Stimulated activated CD8-positive, alpha-beta memory T cell treated with anti-CD3 and anti-CD28 coated beads, Interleukin-15, amount 100 ng/mL, for 48 hours (primary cell): Measurements from ENCODE around the gene SETD2.

Experiments
- DNase-seq, 2 donors: peaks; one replicate each; pipeline ENCODE4 v3.0.0-alpha.2; 2020; ENCODE audit warnings: low read depth in 2 of 2

The SETD2 gene

DNA sequence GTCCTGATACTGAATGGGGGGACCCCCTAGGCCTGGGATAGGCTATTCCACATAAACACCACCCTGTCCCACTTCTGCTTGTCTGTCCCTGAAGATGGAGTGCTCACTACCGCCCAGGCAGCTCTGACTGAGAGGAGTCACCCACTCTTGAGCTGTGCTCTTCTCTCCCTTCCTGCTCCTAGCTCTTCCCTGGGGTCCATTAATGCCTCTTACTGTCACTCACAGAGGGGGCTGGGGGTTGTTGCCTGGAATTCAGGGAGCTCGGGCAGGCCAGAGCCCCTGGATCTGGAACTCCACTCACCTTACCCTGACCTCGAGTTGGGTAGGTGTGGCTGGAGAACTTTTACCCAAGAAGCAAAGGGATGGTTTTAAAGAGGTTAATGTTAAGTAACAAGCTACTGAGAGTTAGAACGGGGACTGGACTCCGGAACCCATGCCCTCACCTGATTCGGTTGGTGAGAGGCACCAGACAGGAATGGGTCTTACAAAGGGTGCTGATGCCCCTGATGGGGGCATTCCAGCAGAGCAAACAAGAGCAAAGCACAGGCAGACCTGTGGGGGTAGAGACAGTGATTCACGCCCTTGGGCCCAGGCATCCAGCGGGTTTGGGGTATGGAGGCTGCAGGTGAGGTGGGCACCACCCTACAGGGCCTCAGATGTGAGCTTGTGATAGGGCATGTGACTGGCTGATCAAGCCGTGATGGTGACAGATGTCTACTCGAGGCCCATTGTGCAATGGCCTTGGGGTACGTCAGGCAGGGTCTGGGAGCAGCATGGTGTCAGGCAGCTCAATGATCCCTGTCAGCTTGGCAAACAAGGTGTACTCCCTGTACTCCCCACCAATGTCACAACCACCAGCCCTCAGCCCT is 179.1 kb downstream of the SETD2 start:
- no peak for DNase-seq

DNA sequence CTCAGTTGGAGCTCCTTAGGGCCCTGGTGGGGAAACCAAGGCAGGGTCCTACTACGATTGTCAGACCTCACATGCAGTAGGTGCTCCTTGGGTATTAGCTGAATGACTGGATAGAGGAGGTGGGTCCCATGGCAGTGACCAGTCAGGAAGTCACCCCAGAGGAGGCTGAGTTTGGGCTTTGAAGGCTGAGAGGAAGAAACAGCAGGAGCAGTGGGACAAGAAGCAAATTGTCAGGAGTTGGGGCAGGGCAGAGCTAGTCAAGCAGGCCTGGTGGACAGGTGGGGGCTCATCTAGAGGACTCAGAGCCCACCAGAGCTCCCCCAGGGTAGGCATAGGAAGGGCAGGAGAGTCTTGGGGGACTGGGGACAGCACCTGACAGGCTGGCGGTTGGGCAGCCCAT is 181.4 kb downstream of the SETD2 start:
- DNase-seq: no peak

DNA sequence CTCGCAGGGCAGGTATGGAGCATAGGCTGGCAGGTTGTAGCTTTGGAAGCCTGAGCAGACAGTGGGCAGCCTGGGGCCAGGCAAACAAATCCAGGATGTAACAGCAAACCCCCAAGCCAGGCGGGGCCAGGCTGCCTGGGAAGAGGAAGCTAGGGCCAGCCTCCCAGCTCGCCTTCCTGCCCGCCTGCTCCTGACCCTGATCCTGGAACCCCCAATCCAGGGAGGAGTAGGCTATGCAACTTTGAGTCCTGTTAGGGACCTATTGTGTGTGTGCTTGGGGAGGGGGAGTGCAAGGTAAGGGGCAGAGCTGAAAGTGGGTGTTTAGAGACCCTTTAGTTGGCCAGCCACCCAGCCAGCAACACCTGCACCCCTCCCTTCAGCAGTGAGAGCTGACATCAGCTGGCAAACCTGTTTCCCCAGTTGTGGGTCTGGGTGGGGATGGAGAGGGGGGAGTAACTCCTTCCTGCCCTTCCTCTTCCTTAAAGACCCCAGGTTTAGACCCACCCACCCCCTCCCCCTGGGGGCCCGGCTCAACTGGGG is 181.9 kb downstream of the SETD2 start:
- no peak for DNase-seq

DNA sequence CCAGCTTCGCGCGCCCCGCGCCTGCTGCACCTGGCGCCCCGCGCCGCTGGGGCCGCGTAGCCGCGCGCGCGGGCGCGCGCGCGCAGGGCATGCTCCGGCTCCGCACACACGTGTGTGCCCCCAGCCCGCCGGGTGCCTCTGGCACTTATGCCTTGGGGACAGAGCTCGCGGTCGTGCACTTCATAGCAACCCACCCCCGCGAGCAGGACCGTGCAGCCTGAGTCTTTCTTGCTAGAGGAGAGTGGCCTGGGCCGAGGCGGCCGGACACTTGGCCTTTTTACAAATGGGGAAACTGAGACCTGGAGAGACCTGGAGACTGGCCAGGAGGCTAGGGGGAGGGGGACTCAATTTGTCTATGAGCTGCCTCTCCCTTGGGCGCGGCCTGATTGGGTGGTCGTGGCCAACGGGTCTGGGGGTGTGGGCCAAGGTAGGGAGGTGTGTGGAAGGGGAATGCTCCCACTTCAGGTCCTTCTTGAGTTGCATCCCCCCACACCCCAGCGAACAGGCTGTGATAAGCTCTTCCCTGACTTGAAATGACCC is 183.9 kb downstream of the SETD2 start:
- no peak for DNase-seq

DNA sequence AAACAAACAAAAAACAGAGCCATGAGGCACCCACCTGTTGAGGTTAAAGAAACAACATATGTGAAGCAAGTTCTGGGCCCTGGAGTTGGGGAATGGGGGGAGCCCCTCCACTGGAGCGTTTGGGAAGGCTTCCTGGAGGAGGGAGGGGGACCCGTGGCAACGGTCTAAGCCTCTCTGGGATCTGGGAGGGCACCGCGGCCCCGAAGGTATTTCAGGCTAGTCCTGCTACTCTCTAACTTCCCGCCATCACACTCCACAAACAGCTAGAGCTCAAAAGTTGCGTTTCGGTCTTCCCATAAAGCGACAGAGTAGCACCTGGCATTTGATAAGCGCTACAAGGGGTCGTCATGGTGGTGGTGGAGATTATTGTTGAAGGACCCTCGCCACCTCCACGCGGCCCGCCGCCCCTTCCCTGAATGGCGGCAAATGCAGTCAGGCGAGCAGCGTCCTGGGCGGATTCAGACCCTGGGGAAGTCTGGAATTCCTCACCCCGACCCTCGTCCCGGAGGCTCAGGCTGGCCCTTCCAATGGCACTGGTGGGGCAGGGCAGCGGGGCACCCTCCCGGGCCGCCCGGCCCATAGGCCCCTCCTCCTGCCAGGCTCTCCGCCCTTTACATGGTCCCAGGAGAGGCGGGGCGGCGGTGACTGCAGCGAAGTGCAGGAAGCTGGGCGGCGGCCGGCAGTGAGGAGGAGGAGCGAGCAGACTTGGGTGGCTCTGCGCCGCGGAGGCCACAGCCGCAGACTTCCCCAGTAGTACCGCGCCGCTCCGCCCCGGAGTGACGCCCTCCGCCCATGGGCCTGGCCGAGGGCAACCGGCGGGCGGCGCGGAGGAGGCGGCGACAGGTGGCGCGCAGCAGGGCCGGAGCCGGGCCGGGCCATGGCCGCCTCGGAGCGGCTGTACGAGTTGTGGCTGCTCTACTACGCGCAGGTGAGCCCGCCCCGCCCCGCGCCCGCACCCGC is 184.6 kb downstream of the SETD2 start, which contains the start of gene NBEAL2:
NBEAL2 (plus strand) TSS at position 682 of the 960 bp plus-strand sequence; CDS start at position 878, 196 bp downstream.
- peak; percentile 96 for DNase-seq

DNA sequence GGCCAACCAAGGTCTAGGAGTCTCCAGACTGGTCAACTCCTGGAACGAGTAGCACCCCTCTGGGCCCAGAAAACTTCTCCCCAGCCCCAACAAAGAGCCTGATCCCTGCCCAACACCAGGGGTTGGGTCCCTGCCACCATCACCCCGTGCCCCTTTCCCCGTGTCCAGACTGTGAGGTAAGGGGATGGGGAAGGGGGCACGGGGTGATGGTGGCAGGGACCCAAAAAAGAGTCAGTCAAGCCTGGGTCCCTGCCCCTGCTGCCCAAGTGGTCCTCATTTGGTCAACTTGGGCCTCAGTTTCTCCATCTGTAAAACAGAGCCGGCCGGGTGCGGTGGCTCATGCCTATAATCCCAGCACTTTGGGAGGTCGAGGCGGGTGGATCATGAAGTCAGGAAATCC is 185.5 kb downstream of the SETD2 start:
- DNase-seq: no peak

DNA sequence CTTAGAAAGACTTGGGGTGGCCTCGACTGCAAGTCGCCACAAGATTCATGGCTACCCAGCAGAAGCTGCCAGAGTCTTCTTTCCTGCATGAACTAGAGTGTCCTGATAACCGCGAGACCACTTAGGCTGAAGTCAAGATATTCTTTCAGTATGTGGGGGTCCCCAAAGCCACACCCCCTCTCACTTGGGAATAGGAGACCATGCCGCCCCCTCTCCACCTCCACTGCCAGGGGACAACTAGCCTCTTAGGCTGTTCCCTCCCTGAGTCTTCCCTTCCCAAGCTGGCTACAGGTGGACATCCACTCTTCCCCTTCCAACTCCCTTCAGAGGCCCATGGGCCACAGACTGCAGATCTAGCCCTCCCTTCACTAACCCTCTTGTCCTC is 186.1 kb downstream of the SETD2 start:
- DNase-seq: no peak

DNA sequence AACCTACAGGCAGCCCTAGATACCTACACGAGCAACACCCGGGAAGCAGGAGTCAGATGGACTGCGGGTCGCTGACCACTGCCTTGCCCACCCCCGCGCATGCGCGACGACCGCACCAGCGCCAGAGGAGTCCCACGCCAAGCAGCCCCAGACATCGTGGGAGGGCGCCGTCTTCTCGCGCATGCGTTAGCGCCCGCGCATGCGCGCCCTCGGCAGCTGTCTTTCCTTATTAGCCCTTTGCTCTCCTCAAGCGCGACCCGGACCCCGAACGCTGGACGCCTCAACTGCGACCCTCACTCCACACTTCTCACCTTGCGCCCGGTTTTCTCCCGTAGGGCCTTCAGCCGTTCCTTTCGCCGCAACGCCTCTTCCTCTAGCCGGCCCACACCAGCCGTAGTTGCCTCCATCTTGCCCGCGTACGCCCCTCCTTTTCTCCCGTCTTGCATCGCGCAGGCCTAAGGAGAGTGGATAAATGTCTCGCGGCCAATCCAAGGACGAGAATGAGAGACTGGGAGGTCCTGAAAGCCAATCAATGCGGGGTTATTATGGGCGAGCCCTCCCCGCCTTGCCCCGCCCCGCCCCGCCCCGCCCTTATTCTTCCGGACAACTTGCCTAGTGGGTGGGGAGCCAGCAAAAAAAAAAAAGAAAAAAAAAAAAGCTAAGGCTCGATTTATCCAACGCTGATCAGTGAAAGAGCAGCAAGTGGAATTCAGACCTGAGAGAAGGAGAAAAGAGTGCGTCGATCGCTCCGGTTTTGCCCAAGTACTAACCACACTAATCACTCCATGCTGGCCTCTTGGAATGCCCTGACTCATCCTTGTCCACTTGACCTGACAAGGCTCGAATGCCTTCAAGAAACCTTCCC is 187.4 kb downstream of the SETD2 start, which contains the start of gene CCDC12:
CCDC12 (minus strand) TSS at position 420 of the 865 bp plus-strand sequence; CDS start at position 407, 13 bp downstream.
- DNase-seq: peak; percentile 85 to 88

DNA sequence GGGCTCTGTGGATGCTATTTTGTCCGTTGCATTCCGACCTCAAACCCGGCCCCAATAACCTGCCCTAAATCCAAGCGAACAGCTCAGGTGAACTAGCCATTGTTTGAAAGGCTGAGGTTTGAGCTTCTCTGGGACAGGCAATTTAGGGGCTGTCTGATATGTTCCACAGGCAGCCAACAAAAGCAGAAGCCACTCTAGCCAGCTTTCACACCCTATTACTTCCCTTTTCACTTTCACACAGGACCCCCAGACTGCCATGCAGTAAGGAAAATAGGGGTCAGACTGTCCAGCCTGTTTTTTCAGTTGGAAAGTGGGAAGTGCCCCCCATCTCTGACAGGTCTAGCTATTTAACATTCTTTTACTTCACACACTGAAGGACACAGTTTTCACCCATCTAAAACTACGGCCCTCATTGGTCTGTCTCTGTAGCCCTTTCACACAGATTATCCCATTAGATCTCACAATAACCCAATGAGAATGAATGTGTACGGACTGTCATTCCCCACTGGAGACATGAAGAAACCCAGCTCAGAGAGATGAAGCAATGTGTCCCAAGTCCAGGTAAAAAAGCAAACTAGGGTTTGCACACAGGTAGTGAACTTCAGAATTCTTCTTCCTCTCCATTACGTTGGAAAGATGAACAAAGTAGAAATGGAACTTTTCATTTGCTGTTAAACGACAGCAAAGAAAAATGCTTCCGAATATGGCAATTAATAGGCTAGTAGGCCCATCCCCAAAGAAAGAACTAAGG is 189.3 kb downstream of the SETD2 start:
- DNase-seq: no peak

DNA sequence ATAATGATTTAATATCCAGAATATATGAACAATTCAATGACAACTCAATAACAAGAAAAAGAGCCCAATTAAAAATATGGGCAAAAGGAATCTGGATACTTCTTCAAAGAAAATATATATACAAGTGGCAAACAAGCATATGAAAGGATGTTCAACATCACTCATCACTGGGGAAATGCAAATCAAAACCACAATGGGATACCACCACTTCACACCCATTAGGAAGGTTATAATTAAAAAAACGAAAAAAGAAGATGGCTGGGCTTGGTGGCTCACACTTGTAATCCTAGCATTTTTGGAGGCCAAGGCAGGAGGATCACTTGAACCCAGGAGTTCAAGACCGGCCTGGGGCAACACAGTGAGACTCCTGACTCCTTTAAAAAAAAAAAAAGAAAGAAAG is 191.5 kb downstream of the SETD2 start:
- DNase-seq: no peak

DNA sequence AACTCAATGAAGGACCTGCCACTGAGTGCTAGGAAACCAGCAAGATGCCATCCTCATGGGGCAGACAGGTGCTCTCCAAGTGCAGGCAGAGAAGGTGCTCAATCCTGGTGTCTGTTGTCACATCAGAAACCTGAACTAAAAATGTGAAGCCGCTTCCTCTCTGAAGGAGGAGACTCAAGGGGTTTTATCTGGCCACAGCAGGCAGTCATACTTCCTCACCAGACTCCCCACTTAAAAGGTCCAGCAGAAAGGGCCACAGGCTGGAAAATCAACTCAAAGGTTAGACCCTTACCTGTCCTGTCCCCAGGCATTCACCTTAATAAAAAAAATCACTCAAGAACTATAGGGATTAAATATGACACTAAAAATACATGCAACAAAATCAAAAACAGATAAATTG is 192.2 kb downstream of the SETD2 start:
- DNase-seq: no peak

DNA sequence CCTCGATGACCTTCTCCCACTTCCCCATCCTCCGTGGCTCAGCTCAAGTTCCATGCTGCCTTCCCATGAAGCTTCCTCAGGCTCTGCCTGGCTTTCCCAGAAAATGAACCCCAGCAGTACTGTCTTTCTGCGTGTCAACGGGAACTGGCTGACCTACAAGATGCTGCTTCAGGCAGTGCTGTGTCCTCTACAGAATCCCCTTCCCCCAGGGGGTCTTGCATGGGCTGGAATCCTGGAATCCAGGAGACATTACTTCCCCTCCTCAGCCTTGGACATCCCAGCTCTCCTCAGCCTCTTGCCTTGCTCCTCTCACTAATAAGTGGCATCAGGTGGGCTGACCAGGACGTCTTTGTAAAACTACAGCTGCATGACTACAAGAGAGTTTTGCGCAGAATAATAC is 192.8 kb downstream of the SETD2 start:
- no peak for DNase-seq

DNA sequence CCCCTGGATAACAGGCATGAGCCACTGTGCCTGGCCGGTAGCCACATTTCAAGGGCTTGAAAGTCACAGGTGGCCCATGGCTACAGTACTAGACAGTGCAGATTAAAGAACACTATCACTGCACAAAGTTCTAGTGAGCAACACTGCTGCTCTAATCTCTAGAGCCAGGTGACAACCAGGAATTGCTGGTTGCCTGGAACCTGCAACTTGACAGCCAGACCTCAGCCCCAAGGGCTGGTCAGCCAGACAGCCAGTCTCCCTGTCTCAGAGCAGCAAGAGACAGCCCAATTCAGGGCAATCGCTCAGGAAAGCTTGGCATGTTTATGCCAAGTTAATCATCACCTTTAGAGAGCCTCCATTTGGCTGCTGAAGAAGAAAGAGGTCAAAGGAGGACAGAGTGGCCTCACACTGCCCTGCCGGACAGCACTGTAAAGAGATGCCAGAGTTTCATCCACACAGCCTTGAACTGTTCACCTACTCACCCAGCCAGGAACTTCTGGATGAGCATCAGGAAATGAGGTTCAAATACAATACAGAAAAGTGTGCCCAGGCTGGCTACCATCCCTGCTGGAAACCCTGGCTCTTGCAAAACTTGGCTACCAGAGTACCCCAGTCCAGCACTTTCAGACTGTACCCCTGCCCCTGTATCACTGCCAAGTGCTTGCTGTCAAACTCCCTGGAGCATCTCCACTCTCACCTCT is 193.4 kb downstream of the SETD2 start:
- DNase-seq: no peak

DNA sequence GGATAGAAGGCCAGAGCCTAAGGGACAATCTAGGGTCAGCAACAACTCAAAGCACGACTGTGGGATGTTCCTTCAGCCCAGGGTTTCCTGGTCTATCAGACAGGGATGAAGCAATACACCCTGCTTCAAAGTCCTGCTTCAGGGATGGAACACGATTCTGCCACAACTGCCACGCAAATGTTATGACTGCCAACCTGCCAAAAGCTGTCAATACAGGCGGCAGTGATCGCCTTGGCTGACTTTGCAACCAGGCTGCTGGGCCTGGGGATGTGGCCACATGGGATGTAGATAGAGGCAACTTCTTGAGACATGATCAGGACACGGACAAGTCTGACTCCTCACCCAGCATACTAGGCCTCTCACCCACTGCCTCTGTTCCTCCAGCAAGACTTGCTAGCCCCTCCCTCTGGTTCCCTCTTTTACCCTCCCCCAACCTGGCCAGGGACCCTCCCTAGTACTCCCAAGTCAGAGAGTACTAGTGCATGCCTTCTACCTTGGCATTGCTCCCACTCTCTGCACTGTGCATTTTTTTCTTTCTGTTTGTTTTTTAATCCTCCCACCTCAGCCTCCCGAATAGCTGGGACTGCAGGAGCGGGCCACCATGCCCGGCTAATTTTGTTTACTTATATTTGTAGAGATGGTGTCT is 195.0 kb downstream of the SETD2 start:
- no peak for DNase-seq

DNA sequence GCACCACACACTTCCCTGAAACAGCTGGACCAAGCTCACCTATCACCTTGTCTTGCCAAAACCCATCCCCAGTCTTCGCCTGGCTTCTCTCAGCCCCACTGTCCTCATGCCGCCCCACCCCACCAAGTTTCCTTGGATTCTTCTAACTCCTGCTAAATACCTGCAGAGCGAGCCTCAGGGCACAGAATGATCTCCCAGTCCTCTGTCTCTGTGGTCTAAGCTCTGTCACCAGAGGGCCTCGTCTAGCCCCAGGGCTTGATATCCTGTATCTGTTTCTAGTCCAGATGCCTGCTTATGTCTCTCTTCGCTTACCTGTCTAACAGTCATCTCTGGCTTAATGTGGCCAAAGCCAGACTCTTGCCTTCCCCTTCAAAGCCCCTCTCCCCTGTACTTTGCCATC is 197.1 kb downstream of the SETD2 start:
- DNase-seq: no peak
